ENCODE measurements around the gene KLHDC9.
"Not testable (repeated sequence)": the region's sequence is repeated elsewhere in the genome, so short reads cannot be mapped to it uniquely, and the experiment has no call there.

The KLHDC9 gene

DNA sequence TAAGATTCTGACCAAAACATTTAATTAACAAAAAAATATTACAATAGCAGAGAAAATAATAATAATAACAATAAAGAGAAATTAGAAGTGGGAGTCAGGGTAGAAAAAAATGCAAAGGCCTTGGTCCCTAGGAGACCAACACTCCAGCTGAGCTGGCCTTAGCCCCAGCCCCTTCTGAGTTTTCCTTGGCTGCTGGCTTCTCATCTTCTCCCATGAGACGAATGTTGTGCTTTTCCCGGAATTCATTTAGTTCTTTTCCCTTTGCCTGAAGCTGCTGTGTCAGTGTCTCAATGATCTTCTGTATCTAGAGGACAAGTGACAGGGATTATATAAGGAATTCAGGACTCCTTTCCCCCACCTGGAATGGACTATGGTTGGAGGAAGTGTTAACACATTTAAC lies 2.4 kb downstream of the KLHDC9 start:
- Histone ChIP-seq H3K27me3 (ENCODE audit: low read depth, low read length) (no peaks in the 10 kb centered on the region), H3K4me3 (ENCODE audit: low read depth in 1 of 2, low read length in 2 of 2) (no peak overlapping the region), H3K36me3 (ENCODE audit: control insufficient read depth in 1 of 2, insufficient read depth in 2 of 2, low read length in 2 of 2) (peaks cover 18% of the 10 kb centered on the region in 2 donors), H3K27ac (ENCODE audit: low read length) (no peak overlapping the region), H3K4me1 (ENCODE audit: control insufficient read depth in 1 of 2, insufficient read depth in 2 of 2, low read length in 2 of 2) (peaks cover 0 to 16% of the 10 kb centered on the region in 2 donors), H3K9me3 (ENCODE audit: control insufficient read depth in 1 of 2, low read length in 2 of 2) (no peaks in the 10 kb centered on the region)

DNA sequence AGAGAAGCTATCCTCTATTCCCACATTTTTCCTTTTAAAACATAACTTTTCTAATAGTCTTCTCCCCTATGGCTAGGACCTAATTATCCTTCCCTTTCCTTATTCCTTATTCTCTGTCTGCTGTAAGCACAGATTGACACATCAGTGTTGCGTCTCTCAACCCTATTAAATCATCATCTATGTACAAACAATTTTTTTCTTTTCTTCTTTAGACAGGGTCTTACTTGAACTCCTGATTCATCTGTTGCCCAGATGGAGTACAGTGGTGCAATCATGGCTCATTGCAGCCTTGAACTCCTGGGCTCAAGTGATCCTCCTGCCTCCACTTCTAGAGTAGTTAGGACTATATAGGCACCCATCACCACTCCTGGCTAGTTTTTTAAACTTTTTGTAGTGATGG lies 8.3 kb downstream of the KLHDC9 start:
- Histone ChIP-seq H3K27ac (ENCODE audit: low read length) (no peak overlapping the region), H3K9me3 (ENCODE audit: control insufficient read depth in 1 of 2, low read length in 2 of 2) (no peaks in the 10 kb centered on the region), H3K4me1 (ENCODE audit: control insufficient read depth in 1 of 2, insufficient read depth in 2 of 2, low read length in 2 of 2) (no peaks in the 10 kb centered on the region), H3K4me3 (ENCODE audit: low read depth in 1 of 2, low read length in 2 of 2) (no peak overlapping the region), H3K36me3 (ENCODE audit: control insufficient read depth in 1 of 2, insufficient read depth in 2 of 2, low read length in 2 of 2) (peaks cover 7 to 14% of the 10 kb centered on the region in 2 donors), H3K27me3 (ENCODE audit: low read depth, low read length) (no peaks in the 10 kb centered on the region)

DNA sequence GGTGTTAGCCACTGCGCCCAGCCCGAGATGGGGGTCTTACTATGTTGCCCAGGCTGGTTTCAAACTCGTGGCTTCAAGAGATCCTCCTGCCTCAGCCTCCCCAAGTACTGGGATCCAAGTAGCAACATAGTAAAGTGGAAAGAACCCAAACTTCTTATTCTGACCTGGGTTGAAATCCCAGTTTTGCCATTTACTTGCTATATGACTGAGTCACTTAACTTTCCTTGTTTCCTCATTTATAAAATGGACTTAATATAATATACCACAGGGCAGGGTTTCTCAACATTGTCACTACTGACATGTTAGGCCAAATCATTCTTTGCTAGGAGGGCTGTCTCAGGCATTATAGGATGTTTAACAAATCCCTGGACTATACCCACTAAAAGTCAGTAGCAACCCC lies 13.0 kb downstream of the KLHDC9 start:
- peaks cover 0 to 19% of the 10 kb centered on the region in 2 donors for H3K4me1 ChIP-seq (ENCODE audit: control insufficient read depth in 1 of 2, insufficient read depth in 2 of 2, low read length in 2 of 2)
- H3K27me3 ChIP-seq (ENCODE audit: low read depth, low read length) = no peaks in the 10 kb centered on the region
- H3K36me3 ChIP-seq (ENCODE audit: control insufficient read depth in 1 of 2, insufficient read depth in 2 of 2, low read length in 2 of 2) = no peaks in the 10 kb centered on the region
- H3K4me3 ChIP-seq (ENCODE audit: low read depth in 1 of 2, low read length in 2 of 2) = no peak overlapping the region
- H3K27ac ChIP-seq (ENCODE audit: low read length) = no peak overlapping the region
- no peaks in the 10 kb centered on the region for H3K9me3 ChIP-seq (ENCODE audit: control insufficient read depth in 1 of 2, low read length in 2 of 2)

DNA sequence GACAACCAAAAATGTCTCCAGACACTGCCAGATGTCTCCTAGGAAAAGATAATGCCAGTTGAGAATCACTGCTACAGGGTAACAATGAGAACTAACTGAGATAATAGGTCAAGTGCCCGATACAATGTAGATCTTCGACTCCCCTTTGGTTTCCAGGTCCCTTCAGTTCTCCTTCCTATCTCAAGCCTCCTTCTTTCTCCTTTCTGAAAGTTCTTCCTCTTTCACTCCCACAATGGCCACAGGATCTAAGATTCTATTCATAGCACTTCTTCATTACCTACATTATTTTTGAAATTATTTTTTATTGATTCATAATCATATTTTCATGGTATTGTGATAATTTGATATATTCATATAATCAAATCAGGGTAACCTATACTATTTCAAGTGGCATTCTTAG lies 13.4 kb downstream of the KLHDC9 start:
- H3K36me3 ChIP-seq (ENCODE audit: control insufficient read depth in 1 of 2, insufficient read depth in 2 of 2, low read length in 2 of 2) = no peaks in the 10 kb centered on the region
- H3K4me1 ChIP-seq (ENCODE audit: control insufficient read depth in 1 of 2, insufficient read depth in 2 of 2, low read length in 2 of 2) = peaks cover 0 to 23% of the 10 kb centered on the region in 2 donors
- H3K27ac ChIP-seq (ENCODE audit: low read length) = no peak overlapping the region
- no peak overlapping the region for H3K4me3 ChIP-seq (ENCODE audit: low read depth in 1 of 2, low read length in 2 of 2)
- no peaks in the 10 kb centered on the region for H3K9me3 ChIP-seq (ENCODE audit: control insufficient read depth in 1 of 2, low read length in 2 of 2)
- no peaks in the 10 kb centered on the region for H3K27me3 ChIP-seq (ENCODE audit: low read depth, low read length)

DNA sequence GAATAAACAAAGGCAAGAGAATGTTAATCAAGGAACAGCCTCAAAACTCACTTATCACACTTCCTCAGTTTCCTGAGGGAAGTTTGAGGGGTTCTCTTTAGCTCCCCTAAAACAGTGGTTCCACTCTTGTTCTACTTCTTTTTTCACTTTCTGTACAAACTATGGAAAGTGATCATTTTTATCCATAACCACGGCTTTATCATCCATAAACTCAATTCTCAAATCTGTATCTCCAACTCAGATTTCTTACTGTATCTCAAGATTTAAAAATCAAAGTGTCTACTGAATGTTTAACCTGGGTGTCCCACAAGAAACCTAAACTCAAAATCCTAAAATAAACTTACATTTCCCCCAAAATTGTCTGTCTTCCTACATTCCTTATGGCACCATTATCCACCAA lies 15.8 kb downstream of the KLHDC9 start:
- H3K27me3 ChIP-seq (ENCODE audit: low read depth, low read length) = no peaks in the 10 kb centered on the region
- H3K9me3 ChIP-seq (ENCODE audit: control insufficient read depth in 1 of 2, low read length in 2 of 2) = no peaks in the 10 kb centered on the region
- no peak overlapping the region for H3K4me3 ChIP-seq (ENCODE audit: low read depth in 1 of 2, low read length in 2 of 2)
- peaks cover 0 to 3% of the 10 kb centered on the region in 2 donors for H3K36me3 ChIP-seq (ENCODE audit: control insufficient read depth in 1 of 2, insufficient read depth in 2 of 2, low read length in 2 of 2)
- H3K27ac ChIP-seq (ENCODE audit: low read length) = no peak overlapping the region
- peaks cover 4 to 32% of the 10 kb centered on the region in 2 donors for H3K4me1 ChIP-seq (ENCODE audit: control insufficient read depth in 1 of 2, insufficient read depth in 2 of 2, low read length in 2 of 2)

DNA sequence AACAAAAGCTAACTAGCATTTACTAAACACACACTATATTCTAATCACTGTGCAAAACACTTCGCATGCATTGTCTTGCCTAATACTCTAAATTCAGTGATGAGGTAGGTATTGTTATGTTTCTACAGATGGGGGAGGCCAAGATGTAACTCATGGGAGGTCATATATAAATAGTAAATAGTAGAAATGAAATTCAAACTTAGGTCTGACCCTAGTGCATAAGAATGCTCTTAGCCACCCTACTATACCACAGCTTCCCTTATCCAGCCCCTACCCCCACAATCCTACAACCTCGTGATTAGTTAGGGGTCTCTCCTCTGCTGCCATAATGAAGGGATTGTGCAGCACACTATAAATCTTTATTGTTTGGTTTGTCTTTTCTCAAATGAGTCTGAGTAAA lies 16.4 kb downstream of the KLHDC9 start:
- Histone ChIP-seq H3K27ac (ENCODE audit: low read length) (no peak overlapping the region), H3K36me3 (ENCODE audit: control insufficient read depth in 1 of 2, insufficient read depth in 2 of 2, low read length in 2 of 2) (peaks cover 0 to 3% of the 10 kb centered on the region in 2 donors), H3K4me3 (ENCODE audit: low read depth in 1 of 2, low read length in 2 of 2) (no peak overlapping the region), H3K27me3 (ENCODE audit: low read depth, low read length) (no peaks in the 10 kb centered on the region), H3K9me3 (ENCODE audit: control insufficient read depth in 1 of 2, low read length in 2 of 2) (no peaks in the 10 kb centered on the region), H3K4me1 (ENCODE audit: control insufficient read depth in 1 of 2, insufficient read depth in 2 of 2, low read length in 2 of 2) (peaks cover 10 to 38% of the 10 kb centered on the region in 2 donors)

DNA sequence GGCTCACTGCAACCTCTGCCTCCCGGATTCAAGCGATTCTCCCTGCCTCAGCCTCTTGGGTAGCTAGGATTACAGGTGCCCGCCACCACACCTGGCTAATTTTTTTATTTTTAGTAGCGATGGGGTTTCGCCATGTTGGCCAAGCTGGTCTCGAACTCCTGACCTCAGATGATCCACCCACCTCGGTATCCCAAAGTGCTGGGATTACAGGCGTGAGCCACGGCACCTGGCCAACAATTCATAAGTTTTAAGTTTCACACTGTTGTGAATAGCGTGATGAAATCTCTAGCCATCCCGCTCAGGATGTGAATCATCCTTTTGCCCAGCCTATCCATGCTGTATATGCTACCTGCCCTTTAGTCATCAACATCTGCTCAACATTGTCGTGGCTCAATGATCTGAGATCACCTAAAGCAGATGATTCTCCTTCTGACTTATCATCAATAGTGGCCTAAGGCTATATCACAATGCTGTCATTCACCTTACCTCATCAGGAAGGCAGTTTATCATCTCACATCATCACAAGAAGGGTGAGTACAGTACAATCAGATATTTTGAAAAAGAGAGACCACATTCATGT lies 17.1 kb downstream of the KLHDC9 start:
- Histone ChIP-seq H3K27ac (ENCODE audit: low read length) (no peak overlapping the region), H3K9me3 (ENCODE audit: control insufficient read depth in 1 of 2, low read length in 2 of 2) (no peaks in the 10 kb centered on the region), H3K4me3 (ENCODE audit: low read depth in 1 of 2, low read length in 2 of 2) (no peak overlapping the region), H3K4me1 (ENCODE audit: control insufficient read depth in 1 of 2, insufficient read depth in 2 of 2, low read length in 2 of 2) (peaks cover 15 to 45% of the 10 kb centered on the region in 2 donors), H3K36me3 (ENCODE audit: control insufficient read depth in 1 of 2, insufficient read depth in 2 of 2, low read length in 2 of 2) (peaks cover 0 to 3% of the 10 kb centered on the region in 2 donors), H3K27me3 (ENCODE audit: low read depth, low read length) (no peaks in the 10 kb centered on the region)

DNA sequence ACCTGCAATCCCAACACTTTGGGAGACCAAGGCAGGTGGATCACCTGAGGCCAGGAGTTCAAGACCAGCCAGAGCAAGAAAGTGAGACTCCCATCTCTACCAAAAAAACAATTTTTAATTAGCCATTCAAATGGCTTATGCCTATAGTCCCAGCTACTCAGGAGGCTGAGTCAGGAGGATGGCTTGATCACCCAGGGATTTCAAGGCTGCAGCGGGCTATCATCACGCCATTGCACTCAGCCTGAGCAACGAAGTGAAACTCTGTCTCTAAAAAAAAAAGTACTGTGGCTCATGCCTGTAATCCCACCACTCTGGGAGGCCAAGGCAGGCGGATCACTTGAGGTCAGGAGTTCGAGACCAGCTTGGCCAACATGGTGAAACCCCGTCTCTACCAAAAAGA lies 17.8 kb downstream of the KLHDC9 start:
- not testable (repeated sequence) for H3K36me3 ChIP-seq (ENCODE audit: control insufficient read depth in 1 of 2, insufficient read depth in 2 of 2, low read length in 2 of 2); H3K27ac ChIP-seq (ENCODE audit: low read length); H3K9me3 ChIP-seq (ENCODE audit: control insufficient read depth in 1 of 2, low read length in 2 of 2); H3K27me3 ChIP-seq (ENCODE audit: low read depth, low read length)
- Histone ChIP-seq H3K4me1 (ENCODE audit: control insufficient read depth in 1 of 2, insufficient read depth in 2 of 2, low read length in 2 of 2) (peaks cover 15 to 48% of the 10 kb centered on the region in 2 donors), H3K4me3 (ENCODE audit: low read depth in 1 of 2, low read length in 2 of 2) (peak overlapping the region in 1 of 2 donors; percentile 99)

DNA sequence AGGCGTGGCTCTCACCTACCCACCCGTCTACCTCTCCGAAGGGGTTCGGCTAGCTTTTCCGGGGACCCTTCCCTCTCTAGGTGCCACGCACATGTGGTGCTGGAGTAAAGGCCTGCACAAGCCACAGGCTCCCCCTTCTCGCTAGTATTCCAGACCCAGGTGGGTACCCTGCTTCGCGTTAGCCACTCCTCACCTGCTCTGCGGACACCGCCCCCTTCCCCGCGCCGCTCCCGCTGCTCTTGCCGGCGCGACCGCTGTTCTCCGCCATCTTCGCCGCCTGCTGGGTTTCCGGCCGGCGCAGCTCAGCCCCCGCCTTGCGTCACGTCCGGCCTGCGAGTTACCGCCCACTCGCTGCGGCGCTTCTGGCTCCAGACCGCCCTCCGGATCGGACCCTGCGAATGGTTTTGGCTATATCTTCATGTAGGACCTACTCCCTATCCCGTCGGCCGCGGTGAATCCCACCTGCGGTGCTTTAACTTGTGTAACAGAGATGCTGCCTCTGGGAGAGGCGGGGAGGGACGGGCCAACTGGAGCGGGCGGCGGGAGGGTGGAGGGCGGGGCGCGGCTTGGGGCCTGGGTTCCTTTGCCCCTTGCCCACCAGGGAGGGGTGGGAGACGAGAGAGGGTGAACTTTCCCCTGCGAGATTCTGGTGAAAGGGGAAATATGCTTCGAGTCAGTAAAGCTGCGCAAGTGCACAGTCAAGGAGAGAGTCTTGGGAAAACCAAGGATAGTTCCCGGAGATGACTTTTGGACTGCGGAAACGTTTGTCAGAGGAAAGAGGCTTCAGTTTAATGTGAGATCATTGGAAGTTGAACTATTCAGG lies 19.8 kb downstream of the KLHDC9 start, which contains the start of the genes NIT1 and PFDN2:
NIT1 (plus strand) TSS at position 347 of the 823 bp plus-strand sequence; CDS start at position 419, 72 bp downstream.
PFDN2 (minus strand) TSS at position 279 of the 823 bp plus-strand sequence; CDS start at position 268, 11 bp downstream.
- Histone ChIP-seq H3K9me3 (ENCODE audit: control insufficient read depth in 1 of 2, low read length in 2 of 2) (no peaks in the 10 kb centered on the region), H3K27me3 (ENCODE audit: low read depth, low read length) (no peaks in the 10 kb centered on the region), H3K36me3 (ENCODE audit: control insufficient read depth in 1 of 2, insufficient read depth in 2 of 2, low read length in 2 of 2) (peaks cover 23 to 30% of the 10 kb centered on the region in 2 donors), H3K27ac (ENCODE audit: low read length) (peak within 1 kb of the TSS; percentile 88), H3K4me3 (ENCODE audit: low read depth in 1 of 2, low read length in 2 of 2) (peak within 1 kb of the TSS; percentile 99), H3K4me1 (ENCODE audit: control insufficient read depth in 1 of 2, insufficient read depth in 2 of 2, low read length in 2 of 2) (peaks cover 15 to 47% of the 10 kb centered on the region in 2 donors)

DNA sequence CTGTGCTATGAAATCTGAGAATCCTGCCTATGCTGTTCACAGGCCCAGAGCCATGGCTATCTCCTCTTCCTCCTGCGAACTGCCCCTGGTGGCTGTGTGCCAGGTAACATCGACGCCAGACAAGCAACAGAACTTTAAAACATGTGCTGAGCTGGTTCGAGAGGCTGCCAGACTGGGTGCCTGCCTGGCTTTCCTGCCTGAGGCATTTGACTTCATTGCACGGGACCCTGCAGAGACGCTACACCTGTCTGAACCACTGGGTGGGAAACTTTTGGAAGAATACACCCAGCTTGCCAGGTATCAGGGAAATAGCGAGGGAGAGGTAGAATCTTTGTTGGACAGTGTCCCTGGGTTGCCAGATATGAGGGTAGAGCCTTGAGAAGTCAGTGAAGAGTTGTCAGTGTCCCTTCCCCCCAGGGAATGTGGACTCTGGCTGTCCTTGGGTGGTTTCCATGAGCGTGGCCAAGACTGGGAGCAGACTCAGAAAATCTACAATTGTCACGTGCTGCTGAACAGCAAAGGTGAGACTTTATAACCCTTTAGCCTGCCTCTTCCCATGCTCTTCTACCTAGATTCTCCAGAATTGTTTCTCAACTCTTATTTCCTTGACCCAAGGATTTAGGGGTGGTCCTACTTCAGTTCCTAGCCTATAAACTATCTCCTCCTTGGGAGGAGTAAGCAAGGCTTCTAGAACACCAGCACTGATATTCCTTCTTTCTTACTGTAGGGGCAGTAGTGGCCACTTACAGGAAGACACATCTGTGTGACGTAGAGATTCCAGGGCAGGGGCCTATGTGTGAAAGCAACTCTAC lies 21.1 kb downstream of the KLHDC9 start:
- Histone ChIP-seq H3K4me3 (ENCODE audit: low read depth in 1 of 2, low read length in 2 of 2) (peak overlapping the region; percentile 99), H3K27me3 (ENCODE audit: low read depth, low read length) (no peaks in the 10 kb centered on the region), H3K9me3 (ENCODE audit: control insufficient read depth in 1 of 2, low read length in 2 of 2) (no peaks in the 10 kb centered on the region), H3K27ac (ENCODE audit: low read length) (peak overlapping the region; percentile 88), H3K36me3 (ENCODE audit: control insufficient read depth in 1 of 2, insufficient read depth in 2 of 2, low read length in 2 of 2) (peaks cover 33 to 43% of the 10 kb centered on the region in 2 donors), H3K4me1 (ENCODE audit: control insufficient read depth in 1 of 2, insufficient read depth in 2 of 2, low read length in 2 of 2) (peaks cover 15 to 37% of the 10 kb centered on the region in 2 donors)

Measured in muscle layer of duodenum (tissue), 2 donors.